HG02943 (cell line): Measurements from ENCODE around the gene ATP6V0B.

Source experiments
- ATAC-seq: cut with Tn5 transposase; IDR thresholded peaks from one replicate; pipeline ENCODE4 v1.9.1; 2021; ENCODE audit warnings: mild to moderate bottlenecking, low read depth, moderate library complexity; ENCODE audit not compliant: unreplicated experiment

ATP6V0B gene

DNA sequence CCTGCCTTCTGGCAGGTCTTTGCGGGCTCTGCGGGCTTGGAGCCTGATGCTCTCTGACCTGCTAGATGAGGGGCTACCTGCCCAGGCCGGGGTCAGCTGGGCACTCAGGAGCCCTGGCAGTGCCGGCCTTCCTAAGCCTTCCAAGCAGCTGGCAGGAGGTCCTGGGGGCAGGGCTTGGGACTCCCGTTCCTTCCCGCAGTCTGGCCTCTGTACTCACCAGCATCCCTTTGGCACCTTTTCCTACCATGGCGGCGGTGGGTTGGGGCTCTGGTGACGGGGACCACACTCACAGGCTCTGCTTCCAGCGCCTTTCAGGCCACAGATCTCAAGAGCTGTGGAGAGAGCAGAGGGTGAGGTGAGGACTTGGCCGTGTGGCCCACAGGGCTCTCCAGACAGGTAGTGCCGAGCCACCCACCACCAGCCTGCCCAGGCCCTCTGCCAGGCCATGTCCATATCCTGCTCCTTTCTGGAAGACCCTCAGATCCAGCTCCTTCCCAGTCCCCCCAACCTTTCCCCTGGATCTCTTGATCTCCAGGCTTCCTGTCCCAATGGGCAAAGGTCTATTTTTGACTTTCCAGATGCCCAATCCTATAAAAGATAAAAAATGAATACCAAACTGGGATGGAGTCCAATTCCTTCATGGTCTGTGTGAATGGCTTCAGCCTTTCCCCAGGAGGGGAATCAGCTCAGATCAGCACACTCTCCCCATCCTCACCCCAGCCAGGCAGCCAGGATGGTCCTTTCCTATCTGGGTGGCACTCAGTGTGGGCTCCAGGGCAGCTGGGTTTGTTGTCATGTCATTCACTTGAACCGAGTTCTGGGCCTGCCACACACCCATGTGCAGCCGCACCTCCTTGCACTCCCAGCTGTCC, 49.5 kb downstream of the ATP6V0B start:
- no peak for ATAC-seq

DNA sequence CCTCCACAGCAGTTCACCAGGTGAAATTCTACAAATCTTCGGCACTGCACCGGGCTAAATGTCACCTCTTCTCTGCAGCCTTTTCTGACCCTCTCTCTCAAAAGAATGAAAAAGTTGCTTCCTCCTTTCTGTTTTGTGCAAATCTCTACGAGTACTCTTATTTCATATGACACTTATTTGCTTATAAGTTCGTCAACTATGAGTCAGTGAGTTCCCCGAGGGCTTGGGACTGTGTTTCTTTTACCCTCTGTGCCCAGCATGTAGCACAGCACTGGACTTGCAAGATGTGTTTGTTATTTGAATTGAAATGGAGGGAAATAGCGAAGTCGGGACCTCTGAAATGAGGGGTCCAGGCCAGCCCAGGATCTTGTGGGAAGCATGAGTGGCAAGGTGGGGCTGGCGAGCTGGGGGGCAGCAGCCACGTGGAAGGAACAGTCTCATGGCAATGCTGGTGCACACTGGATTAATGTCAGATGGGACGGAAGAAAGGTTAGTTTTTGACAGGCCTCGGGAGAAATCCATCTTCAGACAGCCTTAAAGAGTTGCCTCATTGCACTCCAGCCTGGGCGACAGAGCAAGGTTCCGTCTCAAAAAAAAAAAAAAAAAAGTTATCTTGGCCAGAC, 50.3 kb downstream of the ATP6V0B start:
- ATAC-seq = no peak

DNA sequence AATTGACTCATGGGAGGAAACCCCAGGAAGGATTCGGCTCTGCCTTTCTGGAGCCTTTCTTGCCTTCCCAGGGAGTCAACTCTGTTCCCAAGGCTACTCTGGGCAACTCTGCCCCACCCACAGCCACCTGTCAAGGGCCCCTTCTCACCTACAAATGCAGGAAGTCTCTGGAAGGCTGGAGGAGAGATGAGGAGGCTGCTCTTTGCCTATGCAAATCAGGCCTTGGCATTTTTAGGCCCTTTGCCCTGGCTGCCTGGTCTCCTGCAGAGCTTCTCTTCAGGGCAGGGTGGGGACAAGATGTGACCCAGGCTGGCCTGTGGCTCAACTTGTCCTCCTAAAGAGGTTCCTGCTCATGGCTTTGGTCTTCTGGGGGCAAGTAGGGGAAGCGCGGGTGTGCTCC, 51.1 kb downstream of the ATP6V0B start:
- ATAC-seq = no peak

DNA sequence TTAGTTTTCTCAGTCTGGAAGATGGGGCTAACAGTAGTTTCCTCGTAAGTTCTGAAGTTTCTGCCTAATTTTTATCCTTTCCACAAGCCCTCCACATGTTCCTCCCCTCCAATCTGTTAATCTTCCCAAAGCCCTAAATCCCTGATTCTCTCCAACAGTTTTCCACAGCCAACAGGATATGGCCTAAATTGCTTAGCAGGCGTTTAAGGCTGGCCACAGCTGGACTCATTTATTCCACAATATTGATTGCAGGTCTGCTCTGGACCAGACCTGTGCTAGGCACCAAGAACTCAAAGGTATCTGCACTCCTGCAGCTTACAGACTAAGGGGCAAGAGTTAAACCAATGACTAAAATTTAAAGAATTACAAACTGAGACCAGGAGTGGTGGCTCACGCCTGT, 52.6 kb downstream of the ATP6V0B start:
- no peak for ATAC-seq
